ENCODE measurements around the gene ZNF132.
A peak's percentile ranks its signal among the peaks of the same experiment; 100 is the strongest.
"Not testable (repeated sequence)": the region's sequence is repeated elsewhere in the genome, so short reads cannot be mapped to it uniquely, and the experiment has no call there.

Gene ZNF132

GRCh38 chr19:58466760-58467589 is 27.0 kb upstream of the ZNF132 start, which contains the start of gene ZNF324:
ZNF324 (plus strand) TSS chr19:58467080; CDS start chr19:58469186, 2,106 bp downstream.
- peak; percentile 96 for DNase-seq (ENCODE audit: low spot score)

DNA sequence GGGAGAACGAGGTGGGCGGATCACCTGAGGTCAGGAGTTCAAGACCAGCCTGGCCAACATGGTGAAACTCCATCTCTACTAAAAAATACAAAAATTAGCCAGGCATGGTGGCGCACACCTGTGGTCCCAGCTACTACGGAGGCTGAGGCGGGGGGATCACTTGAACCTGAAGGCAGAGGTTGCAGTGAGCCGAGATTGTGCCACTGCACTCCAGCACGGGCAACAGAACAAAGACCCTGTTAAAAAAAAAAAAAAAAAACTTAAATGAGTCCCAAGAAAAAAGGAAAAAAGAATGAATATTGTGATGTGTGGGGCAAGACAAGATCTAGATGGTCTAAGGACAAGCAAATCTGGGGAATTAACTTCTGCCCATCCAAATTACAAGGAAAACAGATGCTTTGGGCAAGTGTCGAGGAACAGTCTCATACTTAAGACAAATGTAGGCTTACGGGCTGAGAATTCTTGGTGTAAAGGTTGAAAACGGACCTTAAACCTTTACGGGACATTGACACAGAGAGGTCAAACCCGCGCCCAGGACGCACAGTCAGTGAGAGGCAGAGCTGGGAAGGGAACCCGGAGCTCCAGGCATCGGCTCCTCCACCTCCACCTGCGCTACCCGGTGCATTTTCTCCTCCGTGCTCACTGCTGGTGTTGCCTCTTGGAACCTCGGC is 26.3 kb upstream of the ZNF132 start:
- no peak for DNase-seq (ENCODE audit: low spot score)

DNA sequence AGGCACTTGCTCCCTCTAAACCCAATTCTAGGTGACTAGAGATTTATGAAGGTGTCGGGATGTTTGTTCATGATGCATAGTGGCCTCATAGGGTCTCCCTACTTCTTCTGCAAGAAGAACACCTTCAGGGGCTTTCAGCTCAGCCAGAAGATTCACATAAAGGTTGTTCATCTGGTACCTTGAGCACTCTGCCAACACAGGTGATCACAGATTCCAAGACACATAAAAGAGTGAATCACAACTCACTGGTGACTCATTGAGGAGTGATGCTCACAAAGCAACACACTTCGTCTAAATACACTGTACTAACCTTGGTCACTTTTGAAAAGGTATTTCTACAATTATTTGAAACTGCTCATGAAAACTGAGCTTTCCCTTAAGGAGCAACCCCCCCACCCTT is 20.1 kb upstream of the ZNF132 start:
- no peak for DNase-seq (ENCODE audit: low spot score)

DNA sequence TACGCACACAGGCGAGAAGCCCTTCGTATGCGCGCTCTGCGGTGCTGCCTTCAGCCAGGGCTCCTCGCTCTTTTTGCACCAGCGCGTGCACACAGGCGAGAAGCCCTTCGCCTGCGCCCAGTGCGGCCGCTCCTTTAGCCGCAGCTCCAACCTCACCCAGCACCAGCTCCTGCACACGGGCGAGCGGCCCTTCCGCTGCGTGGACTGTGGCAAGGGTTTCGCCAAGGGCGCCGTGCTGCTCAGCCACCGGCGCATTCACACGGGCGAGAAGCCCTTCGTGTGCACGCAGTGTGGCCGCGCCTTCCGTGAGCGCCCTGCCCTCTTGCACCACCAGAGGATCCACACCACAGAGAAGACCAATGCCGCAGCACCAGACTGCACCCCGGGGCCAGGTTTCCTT is 16.2 kb upstream of the ZNF132 start:
- DNase-seq (ENCODE audit: low spot score) = no peak

GRCh38 chr19:58455306-58455705 is 15.4 kb upstream of the ZNF132 start:
- DNase-seq (ENCODE audit: low spot score) = no peak

GRCh38 chr19:58453743-58454142 is 13.8 kb upstream of the ZNF132 start:
- no peak for DNase-seq (ENCODE audit: low spot score)

GRCh38 chr19:58451358-58452101 is 11.6 kb upstream of the ZNF132 start, which contains the start of gene ZNF324B:
ZNF324B (plus strand) TSS chr19:58451622; CDS start chr19:58453702, 2,080 bp downstream.
- DNase-seq (ENCODE audit: low spot score) = peak; percentile 96

- DNase-seq (ENCODE audit: low spot score) = no peak
Measured at GRCh38 chr19:58450856-58451357, 11.0 kb upstream of the ZNF132 start.

GRCh38 chr19:58449980-58450379 is 10.0 kb upstream of the ZNF132 start:
- not testable (repeated sequence) for DNase-seq (ENCODE audit: low spot score)

DNA sequence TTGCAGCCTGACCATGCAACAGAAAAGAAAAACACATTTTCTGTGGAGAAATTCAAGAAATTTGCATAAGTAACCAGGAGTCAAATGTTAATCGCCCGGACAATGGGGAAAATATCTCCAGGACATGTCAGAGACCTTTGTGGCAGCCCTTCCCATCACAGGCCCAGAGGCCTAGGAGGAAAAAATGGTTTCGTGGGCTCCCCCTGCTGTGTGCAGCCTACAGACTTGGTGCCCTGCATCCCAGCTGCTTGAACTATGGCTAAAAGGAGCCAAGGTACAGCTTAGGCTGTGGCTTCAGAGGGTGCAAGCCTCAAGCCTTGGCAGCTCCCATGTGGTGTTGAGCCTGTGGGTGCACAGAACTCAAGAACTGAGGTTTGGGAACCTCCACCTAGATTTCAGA is 8.9 kb upstream of the ZNF132 start:
- not testable (repeated sequence) for DNase-seq (ENCODE audit: low spot score)

DNA sequence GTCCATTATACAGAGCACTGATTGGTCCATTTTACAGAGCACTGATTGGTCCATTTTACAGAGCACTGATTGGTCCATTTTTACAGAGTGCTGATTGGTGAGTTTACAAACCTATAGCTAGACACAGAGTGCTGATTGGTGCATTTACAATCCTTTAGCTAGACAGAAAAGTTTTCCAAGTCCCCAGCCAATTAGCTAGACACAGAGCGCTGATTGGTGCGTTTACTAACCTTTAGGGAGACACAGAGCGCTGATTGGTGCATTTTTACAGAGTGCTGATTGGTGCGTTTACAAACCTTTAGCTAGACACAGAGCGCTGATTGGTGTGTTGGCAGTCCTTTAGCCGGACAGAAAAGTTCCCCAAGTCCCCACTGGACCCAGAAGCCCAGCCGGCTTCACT is 3.0 kb upstream of the ZNF132 start:
- not testable (repeated sequence) for DNase-seq (ENCODE audit: low spot score)

- DNase-seq (ENCODE audit: low spot score) = no peak
Measured at GRCh38 chr19:58440556-58440955, 603 bp upstream of the ZNF132 start.

GRCh38 chr19:58434217-58434616 is 5.7 kb downstream of the ZNF132 start:
- DNase-seq (ENCODE audit: low spot score) = no peak

- no peak for DNase-seq (ENCODE audit: low spot score)
Measured at GRCh38 chr19:58429745-58430144, 10.2 kb downstream of the ZNF132 start.

DNA sequence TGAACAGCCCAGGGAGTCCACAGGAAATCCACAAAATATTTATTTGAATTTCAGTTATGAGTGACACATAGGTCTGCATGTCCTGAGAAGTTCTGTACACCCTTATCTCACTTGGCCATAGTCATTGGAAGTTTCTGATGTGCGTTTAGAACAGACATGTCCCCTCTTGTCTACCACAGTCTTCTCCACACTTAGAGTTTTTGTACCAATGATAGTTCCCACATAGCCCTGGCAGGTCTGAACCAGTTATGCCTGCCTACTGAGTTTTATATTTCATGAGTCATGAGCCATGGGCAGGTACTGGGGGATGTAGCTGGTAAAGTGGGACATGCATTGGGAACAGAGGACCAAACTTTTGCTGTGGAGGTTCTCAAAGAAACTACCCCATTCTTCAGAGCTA is 11.3 kb downstream of the ZNF132 start:
- DNase-seq (ENCODE audit: low spot score) = no peak

DNA sequence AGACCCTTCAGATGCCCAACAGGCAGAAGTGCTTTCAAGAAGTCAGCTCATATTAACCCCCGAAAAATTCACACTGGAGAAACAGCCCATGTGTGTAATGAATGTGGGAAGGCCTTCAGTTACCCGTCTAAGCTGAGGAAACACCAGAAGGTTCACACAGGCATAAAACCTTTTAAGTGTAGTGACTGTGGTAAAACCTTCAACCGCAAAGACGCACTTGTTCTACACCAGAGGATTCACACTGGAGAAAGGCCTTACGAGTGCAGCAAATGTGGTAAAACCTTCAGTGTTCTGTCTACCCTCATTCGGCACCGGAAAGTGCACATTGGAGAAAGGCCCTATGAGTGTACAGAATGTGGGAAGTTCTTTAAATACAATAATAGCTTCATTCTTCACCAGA is 22.9 kb downstream of the ZNF132 start:
- DNase-seq (ENCODE audit: low spot score) = no peak

DNA sequence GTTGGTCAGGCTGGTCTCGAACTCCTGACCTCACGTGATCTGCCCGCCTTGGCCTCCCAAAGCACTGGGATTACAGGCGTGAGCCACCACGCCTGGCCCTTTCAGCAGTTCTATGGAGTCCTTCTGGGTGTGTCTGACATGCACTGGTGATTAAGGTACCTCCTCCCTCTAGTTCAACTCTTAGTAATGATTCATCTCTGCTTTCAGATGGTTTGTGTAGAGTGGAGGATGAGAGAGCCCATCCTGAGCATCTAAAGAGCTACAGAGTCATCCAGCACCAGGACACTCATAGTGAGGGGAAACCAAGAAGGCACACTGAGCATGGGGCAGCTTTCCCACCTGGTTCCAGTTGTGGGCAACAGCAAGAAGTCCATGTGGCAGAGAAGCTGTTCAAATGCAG is 23.3 kb downstream of the ZNF132 start:
- DNase-seq (ENCODE audit: low spot score) = no peak

- peak; percentile 50 for DNase-seq (ENCODE audit: low spot score)
Measured at GRCh38 chr19:58409010-58409790, 30.8 kb downstream of the ZNF132 start.

GRCh38 chr19:58408152-58409009 is 31.6 kb downstream of the ZNF132 start, which contains the start of gene ZNF584:
ZNF584 (plus strand) TSS chr19:58408649; CDS start chr19:58409148, 499 bp downstream.
- peak; percentile 94 for DNase-seq (ENCODE audit: low spot score)

- no peak for DNase-seq (ENCODE audit: low spot score)
Measured at GRCh38 chr19:58407658-58408151, 32.2 kb downstream of the ZNF132 start.

Measured in LoVo (cell line).